HepG2 (cell line): ENCODE measurements around the gene RRAD. TPM values are rescaled to one million over a fixed set of nuclear protein-coding genes. Genes with fewer than 3 reads are reported as not detected.

Experiments
- KAT2B ChIP-seq: fragments of 150-350 bp; IDR thresholded peaks from 2 replicates; pipeline ENCODE4 v1.6.1; 2014; ENCODE audit warnings: low read depth, low read length, borderline replicate concordance
- SAP130 ChIP-seq: IDR thresholded peaks from 2 replicates; pipeline ENCODE4 v1.6.1; 2016; ENCODE audit warnings: low read depth
- ZNF264 ChIP-seq: sonication (generic); formaldehyde crosslinking; IDR thresholded peaks from 2 replicates; pipeline ENCODE4 v1.4.0; 2020; ENCODE audit warnings: missing genetic modification reagents
- ZNF318 ChIP-seq: sonication (generic); formaldehyde crosslinking; IDR thresholded peaks from 2 replicates; pipeline ENCODE4 v1.4.0; 2020; ENCODE audit warnings: mild to moderate bottlenecking, missing genetic modification reagents
- ZSCAN12 ChIP-seq: sonication (generic); formaldehyde crosslinking; IDR thresholded peaks from 2 replicates; pipeline ENCODE4 v1.9.0; 2021; ENCODE audit warnings: mild to moderate bottlenecking, missing genetic modification reagents
- ZSCAN9 ChIP-seq: IDR thresholded peaks from 2 replicates; pipeline ENCODE4 v1.6.1; 2016; ENCODE audit warnings: borderline replicate concordance
- polyA plus RNA-seq, 8 experiments: library from polyadenylated mRNA; depleted of rRNA in 3 of 8; stranded (reverse) in 7 of 8; unstranded in 1 of 8; fragments of >200 nt; fragmentation: Illumina TruSeq in 4 of 8; extraction: Trizol in 4 of 8; gene quantifications; 2 replicates each; pipeline versions ENCODE4 v1.2.1 to v1.2.3, GENCODE V29; 2011 to 2016; ENCODE audit warnings: low read depth in 4 of 8, missing spikeins in 1 of 8, mixed read lengths in 1 of 8; ENCODE audit not compliant: insufficient read depth in 1 of 8
- total RNA-seq, 5 experiments: library from RNA; depleted of rRNA; stranded (reverse); fragments of >200 nt; fragmentation: Illumina TruSeq; extraction: Trizol; gene quantifications; 2 replicates each; pipeline ENCODE4 v1.2.3, GENCODE V29; 2016; ENCODE audit warnings: low read depth in 1 of 5
- TF ChIP-seq, protein P1 (sequence below), 2 experiments: sonication (generic) in 1 of 2; formaldehyde crosslinking in 1 of 2; IDR thresholded peaks; 2 replicates each; pipeline versions ENCODE4 v1.4.0 to v1.6.1; 2018 to 2020; ENCODE audit warnings: missing genetic modification reagents in 2 of 2, borderline replicate concordance in 1 of 2, low read depth in 1 of 2, mild to moderate bottlenecking in 1 of 2, missing biosample characterization in 1 of 2
- TF ChIP-seq, protein P2 (sequence below): sonication (generic); formaldehyde crosslinking; IDR thresholded peaks from 2 replicates; pipeline ENCODE4 v1.4.0; 2020; ENCODE audit warnings: low read depth, missing genetic modification reagents
- TF ChIP-seq, protein P3 (sequence below): IDR thresholded peaks from 2 replicates; pipeline ENCODE4 v1.6.1; 2016; ENCODE audit warnings: mild to moderate bottlenecking, missing biosample characterization, missing genetic modification reagents

The RRAD gene
- total and polyA plus RNA-seq, 2 of the 13 experiments (the other 11 are each of a cell fraction or from before 2014, with no cell fraction given): 0.80 to 1.1 TPM

- TF ChIP-seq, protein P1, sequence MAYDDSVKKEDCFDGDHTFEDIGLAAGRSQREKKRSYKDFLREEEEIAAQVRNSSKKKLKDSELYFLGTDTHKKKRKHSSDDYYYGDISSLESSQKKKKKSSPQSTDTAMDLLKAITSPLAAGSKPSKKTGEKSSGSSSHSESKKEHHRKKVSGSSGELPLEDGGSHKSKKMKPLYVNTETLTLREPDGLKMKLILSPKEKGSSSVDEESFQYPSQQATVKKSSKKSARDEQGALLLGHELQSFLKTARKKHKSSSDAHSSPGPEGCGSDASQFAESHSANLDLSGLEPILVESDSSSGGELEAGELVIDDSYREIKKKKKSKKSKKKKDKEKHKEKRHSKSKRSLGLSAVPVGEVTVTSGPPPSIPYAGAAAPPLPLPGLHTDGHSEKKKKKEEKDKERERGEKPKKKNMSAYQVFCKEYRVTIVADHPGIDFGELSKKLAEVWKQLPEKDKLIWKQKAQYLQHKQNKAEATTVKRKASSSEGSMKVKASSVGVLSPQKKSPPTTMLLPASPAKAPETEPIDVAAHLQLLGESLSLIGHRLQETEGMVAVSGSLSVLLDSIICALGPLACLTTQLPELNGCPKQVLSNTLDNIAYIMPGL (CRISPR knock-in tag; IDR thresholded peaks at IDR 0.05; ENCODE audit: borderline replicate concordance in 1 of 2, low read depth in 1 of 2): peak; percentile 73 to 76; a peak in 3 of 4 replicates
- TF ChIP-seq KAT2B: no peak
- TF ChIP-seq, protein P2, sequence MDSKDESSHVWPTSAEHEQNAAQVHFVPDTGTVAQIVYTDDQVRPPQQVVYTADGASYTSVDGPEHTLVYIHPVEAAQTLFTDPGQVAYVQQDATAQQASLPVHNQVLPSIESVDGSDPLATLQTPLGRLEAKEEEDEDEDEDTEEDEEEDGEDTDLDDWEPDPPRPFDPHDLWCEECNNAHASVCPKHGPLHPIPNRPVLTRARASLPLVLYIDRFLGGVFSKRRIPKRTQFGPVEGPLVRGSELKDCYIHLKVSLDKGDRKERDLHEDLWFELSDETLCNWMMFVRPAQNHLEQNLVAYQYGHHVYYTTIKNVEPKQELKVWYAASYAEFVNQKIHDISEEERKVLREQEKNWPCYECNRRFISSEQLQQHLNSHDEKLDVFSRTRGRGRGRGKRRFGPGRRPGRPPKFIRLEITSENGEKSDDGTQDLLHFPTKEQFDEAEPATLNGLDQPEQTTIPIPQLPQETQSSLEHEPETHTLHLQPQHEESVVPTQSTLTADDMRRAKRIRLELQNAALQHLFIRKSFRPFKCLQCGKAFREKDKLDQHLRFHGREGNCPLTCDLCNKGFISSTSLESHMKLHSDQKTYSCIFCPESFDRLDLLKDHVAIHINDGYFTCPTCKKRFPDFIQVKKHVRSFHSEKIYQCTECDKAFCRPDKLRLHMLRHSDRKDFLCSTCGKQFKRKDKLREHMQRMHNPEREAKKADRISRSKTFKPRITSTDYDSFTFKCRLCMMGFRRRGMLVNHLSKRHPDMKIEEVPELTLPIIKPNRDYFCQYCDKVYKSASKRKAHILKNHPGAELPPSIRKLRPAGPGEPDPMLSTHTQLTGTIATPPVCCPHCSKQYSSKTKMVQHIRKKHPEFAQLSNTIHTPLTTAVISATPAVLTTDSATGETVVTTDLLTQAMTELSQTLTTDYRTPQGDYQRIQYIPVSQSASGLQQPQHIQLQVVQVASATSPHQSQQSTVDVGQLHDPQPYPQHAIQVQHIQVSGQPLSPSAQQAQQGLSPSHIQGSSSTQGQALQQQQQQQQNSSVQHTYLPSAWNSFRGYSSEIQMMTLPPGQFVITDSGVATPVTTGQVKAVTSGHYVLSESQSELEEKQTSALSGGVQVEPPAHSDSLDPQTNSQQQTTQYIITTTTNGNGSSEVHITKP (CRISPR knock-in tag): no peak
- TF ChIP-seq ZNF318: no peak
- no peak for TF ChIP-seq ZSCAN12 (CRISPR knock-in tag)
- TF ChIP-seq ZNF264 (CRISPR knock-in tag): peak; percentile 94
- TF ChIP-seq, protein P3, sequence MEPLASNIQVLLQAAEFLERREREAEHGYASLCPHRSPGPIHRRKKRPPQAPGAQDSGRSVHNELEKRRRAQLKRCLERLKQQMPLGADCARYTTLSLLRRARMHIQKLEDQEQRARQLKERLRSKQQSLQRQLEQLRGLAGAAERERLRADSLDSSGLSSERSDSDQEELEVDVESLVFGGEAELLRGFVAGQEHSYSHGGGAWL: 0 out of 2 replicates have a peak, but pooled peaks have one; percentile 75
- TF ChIP-seq ZSCAN9 (CRISPR knock-in tag): 0 out of 2 replicates have a peak, but pooled peaks have one; percentile 62
- TF ChIP-seq SAP130 (CRISPR knock-in tag): peak; percentile 98
Measured at GRCh38 chr16:66935314-66936011, 10.1 kb upstream of the RRAD start, which contains the start of gene CES2 (continued).
